Erythroblast (primary cell): Measurements from ENCODE around the gene DCAF4.

Source experiments
- GATA1 ChIP-seq: IDR thresholded peaks from 2 replicates; pipeline ENCODE4 v1.6.1; 2011; ENCODE audit warnings: low read depth, mild to moderate bottlenecking, control low read depth, low read length, moderate library complexity
- POLR2A ChIP-seq: IDR thresholded peaks from 2 replicates; pipeline ENCODE4 v1.6.1; 2011; ENCODE audit warnings: mild to moderate bottlenecking, low read length

DNA sequence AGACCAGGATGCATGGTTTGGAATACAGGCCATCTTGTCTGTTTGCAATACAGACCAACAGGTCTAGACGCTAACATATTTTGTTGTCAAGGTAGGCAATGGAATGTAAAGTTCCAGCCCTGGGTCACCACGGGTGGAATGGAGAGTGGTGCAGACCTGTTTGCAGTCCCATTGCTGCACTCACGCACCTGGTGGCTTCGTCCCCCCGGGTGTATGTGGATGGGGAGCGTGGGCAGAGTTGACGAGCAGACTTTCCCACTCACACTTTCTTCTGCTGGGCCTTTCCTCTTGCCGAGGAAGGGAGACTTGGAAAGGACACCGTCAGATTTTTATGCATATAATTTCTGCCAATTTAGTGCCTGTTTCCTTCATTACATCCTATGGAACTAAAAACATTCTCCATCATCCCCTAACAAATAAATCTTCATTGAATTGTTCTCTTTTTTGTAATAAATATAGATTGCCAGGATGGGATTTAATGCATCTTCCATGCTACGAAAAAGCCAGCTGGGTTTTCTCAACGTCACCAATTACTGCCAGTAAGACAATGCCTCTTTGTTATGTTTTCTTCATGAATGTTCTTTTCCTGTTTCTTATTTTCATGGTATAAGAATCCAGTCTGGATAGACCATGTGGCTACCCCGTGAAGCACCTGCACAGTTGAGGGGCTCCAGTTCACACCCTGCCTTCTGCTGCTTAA, 15.2 kb downstream of the DCAF4 start:
- no peak for TF ChIP-seq POLR2A
- TF ChIP-seq GATA1: no peak
